Superior temporal gyrus (tissue), 1 donor: ENCODE results near the gene KBTBD8.

ENCODE experiments used
- DNase-seq: peaks from one replicate; pipeline ENCODE4 v3.0.0-alpha.2; 2016; ENCODE audit errors: extremely low spot score

Gene KBTBD8

DNA sequence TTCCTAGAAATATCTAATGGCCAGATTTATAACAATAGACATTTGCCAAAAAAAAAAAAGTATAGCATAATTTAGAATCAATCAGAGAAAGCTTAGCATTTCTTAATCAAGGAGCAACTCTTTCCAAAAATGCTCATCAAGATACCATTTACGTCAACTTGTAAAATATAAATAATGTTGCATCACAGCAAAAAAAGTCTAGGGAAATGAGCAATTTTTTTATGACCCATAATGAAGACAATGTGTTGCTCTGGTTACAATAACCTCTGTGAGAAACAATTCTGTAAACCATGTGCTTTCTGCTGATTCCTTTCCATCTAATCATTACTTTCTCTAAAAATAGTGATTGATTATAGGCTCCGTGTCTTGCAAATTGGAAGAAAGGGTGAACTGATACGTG is 36.3 kb downstream of the KBTBD8 start:
- no peak for DNase-seq

DNA sequence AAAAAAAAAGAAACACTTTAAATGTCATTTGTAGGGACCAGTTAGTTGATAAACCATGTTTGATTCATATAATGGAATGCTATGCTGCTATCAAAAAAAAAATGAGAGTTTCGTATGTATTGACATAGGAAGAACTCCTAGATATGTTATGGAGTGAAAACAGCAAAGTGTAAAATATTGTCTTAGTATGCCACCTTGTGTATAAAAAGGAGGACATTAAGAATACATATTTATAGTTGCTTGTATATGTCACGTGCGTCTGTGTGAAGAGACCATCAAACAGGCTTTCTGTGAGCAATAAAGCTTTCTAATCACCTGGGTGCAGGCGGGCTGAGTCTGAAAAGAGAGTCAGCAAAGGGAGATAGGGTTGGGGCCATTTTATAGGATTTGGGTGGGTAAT is 39.5 kb downstream of the KBTBD8 start:
- no peak for DNase-seq

DNA sequence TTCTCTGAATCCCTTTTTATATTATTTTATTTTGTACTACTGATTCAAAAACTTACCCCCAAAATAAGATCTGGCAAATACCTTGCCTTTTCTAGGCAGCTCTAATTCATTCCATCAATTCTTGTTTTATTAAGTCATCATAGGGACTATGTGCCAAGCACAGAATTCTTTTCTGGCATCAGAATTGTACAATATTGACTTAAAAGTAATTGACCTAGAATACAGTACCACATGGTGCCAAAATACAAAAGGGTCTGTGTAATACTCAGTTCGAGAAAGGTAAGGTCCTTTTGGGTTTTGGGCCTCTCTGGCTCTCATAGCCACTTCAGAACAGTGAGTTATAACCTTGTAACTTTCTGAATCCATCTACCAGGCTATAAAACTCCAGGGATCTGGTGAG is 46.2 kb downstream of the KBTBD8 start:
- no peak for DNase-seq

DNA sequence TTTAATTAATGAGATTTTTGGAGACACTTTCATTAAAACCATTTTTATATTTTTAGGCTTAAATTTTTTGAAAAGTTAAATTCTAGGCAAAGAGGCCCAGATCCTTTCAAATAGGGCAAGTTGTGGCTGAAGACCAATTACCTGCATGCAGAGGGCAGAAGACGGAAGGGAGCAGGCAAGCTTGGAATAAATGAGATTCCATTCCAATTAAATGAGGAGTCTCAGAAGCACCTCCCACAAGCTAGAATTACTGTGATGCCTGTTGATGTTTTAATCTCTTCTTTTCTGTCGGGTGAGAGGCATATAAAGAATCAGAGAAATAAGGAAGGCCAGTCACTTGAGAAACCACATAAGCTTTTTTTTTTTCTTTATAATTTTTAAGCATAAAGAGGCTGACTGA is 46.8 kb downstream of the KBTBD8 start:
- DNase-seq = no peak

DNA sequence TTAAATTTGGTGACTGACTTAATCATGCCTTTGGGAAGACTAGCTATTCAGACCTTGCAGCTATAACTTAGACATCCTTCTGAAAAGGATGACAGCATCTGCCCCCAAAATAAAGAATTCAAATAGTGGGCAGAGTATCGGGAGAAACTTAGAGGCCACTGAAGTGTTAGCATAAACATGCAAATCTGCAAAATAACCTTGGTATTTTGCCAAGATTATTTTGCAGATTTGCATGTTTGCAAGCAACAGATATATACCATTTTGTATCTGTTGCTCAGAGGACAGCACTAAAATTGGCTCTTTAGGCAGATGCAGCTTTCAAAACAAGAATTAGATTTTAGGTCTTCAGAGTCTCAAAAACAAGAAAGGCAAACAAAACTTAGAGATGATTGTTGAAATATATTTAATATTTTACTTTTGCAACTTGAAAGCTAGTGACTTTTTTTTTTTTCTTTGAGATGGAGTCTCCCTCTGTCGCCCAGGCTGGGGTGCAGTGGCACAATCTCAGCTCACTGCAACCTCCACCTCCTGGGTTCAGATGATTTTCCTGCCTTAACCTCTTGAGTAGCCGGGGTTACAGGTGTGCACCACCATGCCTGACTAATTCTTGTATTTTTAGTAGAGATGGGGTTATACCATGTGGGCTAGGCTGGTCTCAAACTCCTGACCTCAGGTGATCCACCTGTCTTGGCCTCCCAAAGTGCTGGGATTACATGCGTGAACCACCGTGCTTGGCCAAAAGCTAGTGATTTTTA is 47.8 kb downstream of the KBTBD8 start:
- no peak for DNase-seq

DNA sequence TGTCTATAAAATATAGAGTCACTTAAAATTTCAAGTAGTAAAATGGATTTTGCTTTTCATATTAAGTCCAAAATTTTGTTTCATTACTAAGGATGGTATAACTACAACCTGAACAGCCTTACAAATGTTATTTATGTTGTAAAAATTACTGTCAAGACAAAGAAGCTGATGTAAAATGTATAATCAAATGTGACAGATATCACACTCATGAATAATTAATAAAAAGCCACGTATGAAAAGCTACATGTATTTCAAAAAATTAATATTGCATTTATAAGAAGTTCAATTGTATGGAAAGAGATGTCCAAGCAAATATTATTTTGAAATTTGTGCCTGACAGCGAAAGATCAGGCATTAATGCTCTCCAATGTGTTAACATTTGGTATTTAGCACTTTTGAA is 48.9 kb downstream of the KBTBD8 start:
- DNase-seq = no peak

DNA sequence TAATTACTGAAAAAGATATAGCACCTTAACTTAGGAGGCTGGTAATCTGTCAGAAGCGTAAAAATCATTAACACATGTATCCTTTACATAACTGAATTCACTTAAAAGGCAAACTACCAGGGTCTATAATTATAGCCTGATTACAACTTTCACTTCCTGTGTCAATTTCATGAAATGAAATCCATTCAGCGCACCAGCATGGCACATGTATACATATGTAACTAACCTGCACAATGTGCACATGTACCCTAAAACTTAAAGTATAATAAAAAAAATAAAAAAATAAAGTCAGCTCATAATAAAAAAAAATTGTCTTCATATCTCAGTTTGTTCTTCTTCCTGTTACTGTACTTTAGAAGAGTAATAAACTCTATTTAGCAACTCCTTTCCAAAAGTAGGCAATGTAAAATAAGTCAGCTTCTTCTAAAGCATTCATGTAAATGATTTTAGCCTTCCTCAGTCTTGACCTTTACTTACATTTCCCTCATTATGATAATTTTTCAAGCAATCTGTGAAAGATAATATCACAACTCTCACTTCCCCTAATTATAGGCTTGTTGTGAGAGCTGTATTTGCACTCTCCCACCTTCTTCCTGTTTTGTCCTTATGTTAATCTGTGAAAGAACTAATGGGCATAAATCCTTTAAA is 50.1 kb downstream of the KBTBD8 start:
- no peak for DNase-seq

DNA sequence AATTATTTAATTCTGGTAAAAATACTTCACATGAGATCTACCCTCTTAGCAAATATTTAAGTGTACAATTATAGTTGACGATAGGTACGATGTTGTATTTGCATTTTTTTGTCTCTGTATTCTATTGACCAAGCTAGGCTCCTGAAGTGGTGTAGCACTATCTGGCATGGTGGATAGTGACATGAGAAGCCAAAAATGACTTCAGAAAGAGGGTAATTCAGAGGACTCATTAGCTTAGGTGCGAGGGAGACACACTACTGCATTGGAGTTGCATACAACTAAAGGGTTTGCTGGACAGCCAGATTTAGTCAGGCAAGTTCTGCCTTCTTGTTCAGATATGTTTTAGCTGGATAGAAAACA is 50.6 kb downstream of the KBTBD8 start:
- no peak for DNase-seq

DNA sequence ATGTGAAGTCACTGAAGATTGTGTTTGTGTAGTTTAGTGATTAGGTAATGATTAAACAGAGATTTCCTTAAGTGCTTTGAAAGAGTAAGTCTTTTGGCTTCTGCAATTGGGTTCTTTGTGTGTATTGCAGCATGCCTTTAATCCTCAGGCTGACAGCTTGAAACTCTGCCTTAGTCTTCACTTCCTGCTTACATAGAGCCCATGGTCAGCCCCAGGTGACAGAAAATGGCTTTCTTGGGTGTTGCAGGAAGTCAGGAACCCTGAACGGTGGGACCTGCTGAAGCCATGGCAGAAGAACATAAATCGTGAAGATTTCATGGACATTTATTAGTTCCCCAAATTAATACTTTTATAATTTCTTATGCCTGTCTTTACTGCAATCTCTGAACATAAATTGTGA is 61.3 kb downstream of the KBTBD8 start:
- DNase-seq = no peak
